ENCODE results near the gene PDSS2.
"Not testable (repeated sequence)": the region's sequence is repeated elsewhere in the genome, so short reads cannot be mapped to it uniquely, and the experiment has no call there.

The PDSS2 gene

DNA sequence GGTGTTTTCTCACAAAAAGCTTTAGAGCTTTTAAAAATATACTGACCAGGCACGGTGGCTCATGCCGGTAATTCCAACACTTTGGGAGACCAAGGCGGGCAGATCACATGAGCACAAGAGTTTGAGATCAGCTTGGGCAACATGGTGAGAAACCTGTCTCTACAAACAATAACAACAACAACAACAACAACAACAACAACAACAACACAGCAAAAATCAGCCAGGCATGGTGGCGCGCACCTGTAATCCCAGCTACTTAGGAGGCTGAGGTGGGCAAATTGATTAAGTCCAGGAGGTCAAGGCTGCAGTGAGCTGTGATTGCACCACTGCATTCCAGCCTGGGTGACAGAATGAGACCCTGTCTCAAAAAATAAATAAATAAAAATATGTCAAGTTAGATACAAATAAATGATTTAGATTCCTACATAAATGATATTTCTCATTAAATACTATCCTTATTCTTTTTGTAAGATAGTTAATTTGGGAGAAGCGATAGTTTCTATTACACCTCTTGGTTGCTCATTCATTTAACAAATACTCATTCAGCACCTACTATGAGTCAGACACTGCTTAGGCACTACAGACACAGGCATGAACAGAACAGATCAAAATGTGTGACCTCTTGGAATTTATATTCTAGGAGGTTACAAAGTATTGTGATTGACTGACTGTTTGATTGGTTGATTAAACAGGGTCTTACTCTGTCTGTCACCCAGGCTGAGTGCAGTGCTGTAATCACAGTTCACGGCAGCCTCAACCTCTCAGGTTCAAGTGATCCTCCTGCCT lies 260.5 kb downstream of the PDSS2 start:
- H3K4me3 Mint-ChIP-seq: no peak overlapping the region
- no peaks in the 10 kb centered on the region for H3K4me1 Mint-ChIP-seq
- H3K9me3 Mint-ChIP-seq: no peaks in the 10 kb centered on the region
- no peaks in the 10 kb centered on the region for H3K27me3 Mint-ChIP-seq
- no peak for ATAC-seq (replicated peaks; ENCODE audit: extremely low read depth, poor library complexity, severe bottlenecking)
- peaks cover 3% of the 10 kb centered on the region for H3K36me3 Mint-ChIP-seq (ENCODE audit: insufficient read depth)
- DNase-seq (ENCODE audit: low spot score in 2 of 2): no peak
- no peak overlapping the region for H3K27ac Mint-ChIP-seq (ENCODE audit: low read depth)

DNA sequence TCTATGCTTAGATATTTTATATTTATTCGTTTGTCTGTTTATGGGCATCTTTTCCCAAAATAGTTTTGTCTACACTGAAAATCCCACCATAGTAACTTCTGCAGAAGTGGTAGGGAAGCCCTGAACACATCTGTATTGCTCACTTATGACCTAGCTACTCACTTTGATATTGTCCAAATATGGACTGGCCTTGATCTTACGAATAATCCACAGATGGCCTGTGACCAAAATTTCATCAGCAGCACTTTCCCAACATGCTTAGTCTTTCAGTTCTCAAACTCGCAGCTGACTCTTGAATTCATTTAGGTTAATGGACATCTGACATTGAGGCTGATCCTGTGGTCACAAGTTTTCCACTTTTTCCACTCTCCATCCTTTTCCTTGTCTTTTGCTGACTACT lies 263.2 kb downstream of the PDSS2 start:
- Mint-ChIP-seq H3K9me3 (no peaks in the 10 kb centered on the region), H3K27me3 (no peaks in the 10 kb centered on the region), H3K36me3 (ENCODE audit: insufficient read depth) (peaks cover 5% of the 10 kb centered on the region), H3K4me3 (no peak overlapping the region), H3K27ac (ENCODE audit: low read depth) (no peak overlapping the region), H3K4me1 (no peaks in the 10 kb centered on the region)
- DNase-seq (ENCODE audit: low spot score in 2 of 2) (no peak), ATAC-seq (replicated peaks; ENCODE audit: extremely low read depth, poor library complexity, severe bottlenecking) (no peak)

DNA sequence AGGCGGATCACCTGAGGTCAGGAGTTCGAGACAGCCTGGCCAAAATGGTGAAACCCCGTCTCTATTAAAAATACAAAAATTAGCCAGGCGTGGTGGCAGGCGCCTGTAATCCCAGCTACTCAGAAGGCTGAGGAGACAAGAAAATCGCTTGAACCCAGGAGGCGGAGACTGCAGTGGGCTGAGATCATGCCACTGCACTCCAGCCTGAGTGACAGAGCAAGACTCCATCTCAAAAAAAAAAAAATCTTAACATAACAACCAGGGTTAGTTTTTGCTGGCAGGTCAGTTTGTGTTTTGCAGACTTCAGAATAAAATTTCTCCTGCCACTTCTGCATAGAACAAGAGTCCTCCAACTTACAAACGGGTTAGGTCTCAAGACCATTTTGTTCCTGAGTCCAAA lies 264.6 kb downstream of the PDSS2 start:
- DNase-seq (ENCODE audit: low spot score in 2 of 2); H3K4me1 Mint-ChIP-seq; H3K27me3 Mint-ChIP-seq; ATAC-seq (replicated peaks; ENCODE audit: extremely low read depth, poor library complexity, severe bottlenecking); H3K9me3 Mint-ChIP-seq; H3K4me3 Mint-ChIP-seq; H3K36me3 Mint-ChIP-seq (ENCODE audit: insufficient read depth); H3K27ac Mint-ChIP-seq (ENCODE audit: low read depth): not testable (repeated sequence)

DNA sequence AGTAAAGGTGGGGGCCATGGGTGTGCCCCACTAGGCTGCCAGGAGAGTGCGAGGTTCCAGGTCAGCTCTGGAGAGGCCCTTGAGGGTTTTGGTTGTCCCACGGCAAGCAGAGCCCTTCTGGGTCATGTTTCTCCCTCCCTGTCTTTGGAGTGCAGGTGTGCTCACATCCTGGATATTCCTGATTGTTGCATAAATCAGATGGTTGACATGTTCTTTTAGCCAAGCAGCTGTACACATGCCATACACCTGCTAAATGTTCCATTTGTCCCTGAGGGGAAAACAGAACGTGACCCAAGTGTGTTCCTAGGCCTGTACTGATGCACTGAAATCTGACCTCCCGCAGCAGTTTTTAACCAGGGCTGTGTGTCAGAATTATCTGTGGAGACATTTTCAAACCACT lies 266.5 kb downstream of the PDSS2 start:
- Mint-ChIP-seq H3K36me3 (ENCODE audit: insufficient read depth) (peaks cover 5% of the 10 kb centered on the region), H3K27me3 (no peaks in the 10 kb centered on the region), H3K27ac (ENCODE audit: low read depth) (no peak overlapping the region), H3K4me3 (no peak overlapping the region), H3K4me1 (no peaks in the 10 kb centered on the region), H3K9me3 (no peaks in the 10 kb centered on the region)
- DNase-seq (ENCODE audit: low spot score in 2 of 2): no peak
- no peak for ATAC-seq (replicated peaks; ENCODE audit: extremely low read depth, poor library complexity, severe bottlenecking)

DNA sequence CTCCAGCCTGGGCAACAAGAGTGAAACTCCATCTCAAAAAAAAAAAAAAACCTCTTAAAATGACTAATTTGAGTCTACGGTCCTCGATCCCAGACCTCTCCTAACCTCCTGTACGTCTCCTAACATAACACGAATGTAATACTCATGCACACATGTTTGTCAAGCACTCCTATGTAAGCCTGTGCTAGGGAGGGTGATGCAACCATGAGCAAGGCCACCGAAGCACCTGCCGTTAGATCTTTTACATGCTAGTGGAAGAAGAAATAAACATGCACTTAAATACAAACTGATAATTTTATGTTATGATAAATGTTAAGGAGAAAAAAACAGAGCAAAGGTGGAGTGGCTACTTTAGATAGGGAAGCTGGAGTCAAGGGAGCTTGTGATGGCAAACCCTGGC lies 271.7 kb downstream of the PDSS2 start:
- Mint-ChIP-seq H3K36me3 (ENCODE audit: insufficient read depth) (no peaks in the 10 kb centered on the region), H3K4me3 (no peak overlapping the region), H3K27ac (ENCODE audit: low read depth) (no peak overlapping the region), H3K27me3 (no peaks in the 10 kb centered on the region), H3K4me1 (no peaks in the 10 kb centered on the region), H3K9me3 (no peaks in the 10 kb centered on the region)
- no peak for DNase-seq (ENCODE audit: low spot score in 2 of 2)
- ATAC-seq (replicated peaks; ENCODE audit: extremely low read depth, poor library complexity, severe bottlenecking): no peak

DNA sequence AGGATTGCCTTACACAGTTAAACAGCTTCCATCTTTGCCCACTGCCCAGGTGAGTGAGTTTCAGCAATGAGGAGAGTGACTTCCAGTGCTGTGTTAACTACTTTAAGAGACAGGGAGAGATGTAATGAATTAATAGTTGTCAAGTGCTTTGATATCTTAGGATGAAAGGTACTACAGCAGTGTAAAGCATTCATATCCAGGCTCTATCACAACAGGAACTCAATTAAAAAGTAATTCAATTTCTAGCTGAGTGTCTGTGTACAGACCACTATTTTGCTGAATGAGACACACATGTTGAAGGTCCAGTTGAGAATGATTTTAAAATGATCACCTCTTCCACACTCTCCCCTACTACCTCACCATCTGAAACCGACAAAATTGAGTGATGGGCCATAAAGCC lies 273.3 kb downstream of the PDSS2 start:
- Mint-ChIP-seq H3K4me3 (no peak overlapping the region), H3K9me3 (no peaks in the 10 kb centered on the region), H3K4me1 (no peaks in the 10 kb centered on the region), H3K36me3 (ENCODE audit: insufficient read depth) (no peaks in the 10 kb centered on the region), H3K27ac (ENCODE audit: low read depth) (no peak overlapping the region), H3K27me3 (no peaks in the 10 kb centered on the region)
- ATAC-seq (replicated peaks; ENCODE audit: extremely low read depth, poor library complexity, severe bottlenecking): no peak
- no peak for DNase-seq (ENCODE audit: low spot score in 2 of 2)

DNA sequence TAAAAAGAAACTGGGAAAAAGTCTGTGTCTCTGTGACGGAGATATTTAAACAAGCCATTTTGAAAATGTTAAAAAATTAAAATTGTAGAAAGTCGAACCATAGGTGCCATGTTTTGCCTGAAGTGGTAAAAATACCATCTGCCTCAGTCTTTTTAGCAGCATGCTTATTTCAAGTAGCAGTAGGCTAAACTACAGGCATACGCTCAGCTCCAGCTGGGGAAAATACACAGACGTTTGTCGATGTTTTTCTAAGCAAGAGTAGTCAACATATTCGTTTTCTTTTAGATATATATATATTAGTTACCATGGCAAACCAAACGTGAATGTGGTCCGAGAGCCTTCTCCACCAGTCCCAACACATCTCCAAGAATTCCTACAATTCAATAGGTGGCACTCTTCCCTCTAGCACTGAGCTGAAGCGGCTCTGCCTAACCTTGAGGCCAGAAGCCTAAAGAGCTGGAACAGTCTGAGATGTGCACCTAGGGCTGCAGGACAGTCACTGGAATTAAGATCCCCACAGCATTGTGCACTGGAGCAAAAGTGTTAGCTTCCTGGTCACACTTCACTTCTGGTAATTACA lies 273.9 kb downstream of the PDSS2 start:
- no peaks in the 10 kb centered on the region for H3K27me3 Mint-ChIP-seq
- DNase-seq (ENCODE audit: low spot score in 2 of 2): no peak
- H3K27ac Mint-ChIP-seq (ENCODE audit: low read depth): no peak overlapping the region
- H3K9me3 Mint-ChIP-seq: no peaks in the 10 kb centered on the region
- H3K4me3 Mint-ChIP-seq: no peak overlapping the region
- H3K4me1 Mint-ChIP-seq: no peaks in the 10 kb centered on the region
- no peaks in the 10 kb centered on the region for H3K36me3 Mint-ChIP-seq (ENCODE audit: insufficient read depth)
- ATAC-seq (replicated peaks; ENCODE audit: extremely low read depth, poor library complexity, severe bottlenecking): no peak

DNA sequence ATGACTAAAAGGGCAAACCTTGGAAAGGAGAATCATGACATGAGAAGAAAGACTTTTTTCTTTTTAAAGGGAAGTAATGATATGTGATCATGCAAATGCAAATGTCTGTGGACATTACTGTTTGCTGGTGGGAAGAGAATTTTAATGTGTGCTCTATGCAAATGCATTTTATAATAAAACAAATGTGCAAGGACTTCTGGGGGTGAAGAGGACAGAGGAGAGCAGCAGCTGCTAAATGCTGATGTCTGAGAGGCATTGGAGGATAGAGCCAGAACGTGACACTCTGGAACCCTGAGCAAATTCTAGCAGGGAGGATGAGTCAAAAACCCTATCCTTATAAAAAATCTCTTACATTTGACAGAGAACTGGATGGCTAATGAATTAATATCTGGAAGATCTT lies 274.9 kb downstream of the PDSS2 start:
- DNase-seq (ENCODE audit: low spot score in 2 of 2) (no peak), ATAC-seq (replicated peaks; ENCODE audit: extremely low read depth, poor library complexity, severe bottlenecking) (no peak)
- no peak overlapping the region for H3K4me3 Mint-ChIP-seq
- peak overlapping the region; percentile 47 for H3K27ac Mint-ChIP-seq (ENCODE audit: low read depth)
- H3K4me1 Mint-ChIP-seq: no peaks in the 10 kb centered on the region
- no peaks in the 10 kb centered on the region for H3K27me3 Mint-ChIP-seq
- H3K9me3 Mint-ChIP-seq: no peaks in the 10 kb centered on the region
- no peaks in the 10 kb centered on the region for H3K36me3 Mint-ChIP-seq (ENCODE audit: insufficient read depth)

DNA sequence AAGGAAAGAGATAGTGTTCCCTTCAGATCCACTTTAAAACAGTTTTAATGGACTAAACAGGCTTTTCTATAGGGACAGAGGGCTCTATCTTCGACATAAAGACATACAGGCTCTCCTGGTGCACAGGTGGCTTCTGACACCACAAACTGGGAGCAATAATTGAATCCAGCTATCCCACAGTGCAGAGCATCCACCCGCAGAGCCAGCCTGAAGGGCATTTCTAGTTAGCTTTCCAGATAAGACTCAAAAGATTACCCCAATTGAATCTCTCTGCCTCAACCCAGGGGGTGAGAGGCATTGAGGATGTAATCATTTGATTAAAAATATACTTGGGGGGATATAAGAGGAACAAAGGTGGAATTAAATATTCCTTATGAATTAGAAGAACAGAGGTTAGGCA lies 279.3 kb downstream of the PDSS2 start:
- H3K36me3 Mint-ChIP-seq (ENCODE audit: insufficient read depth): no peaks in the 10 kb centered on the region
- no peak for ATAC-seq (replicated peaks; ENCODE audit: extremely low read depth, poor library complexity, severe bottlenecking)
- H3K9me3 Mint-ChIP-seq: no peaks in the 10 kb centered on the region
- no peak overlapping the region for H3K27ac Mint-ChIP-seq (ENCODE audit: low read depth)
- no peaks in the 10 kb centered on the region for H3K4me1 Mint-ChIP-seq
- DNase-seq (ENCODE audit: low spot score in 2 of 2): no peak
- H3K4me3 Mint-ChIP-seq: no peak overlapping the region
- no peaks in the 10 kb centered on the region for H3K27me3 Mint-ChIP-seq

DNA sequence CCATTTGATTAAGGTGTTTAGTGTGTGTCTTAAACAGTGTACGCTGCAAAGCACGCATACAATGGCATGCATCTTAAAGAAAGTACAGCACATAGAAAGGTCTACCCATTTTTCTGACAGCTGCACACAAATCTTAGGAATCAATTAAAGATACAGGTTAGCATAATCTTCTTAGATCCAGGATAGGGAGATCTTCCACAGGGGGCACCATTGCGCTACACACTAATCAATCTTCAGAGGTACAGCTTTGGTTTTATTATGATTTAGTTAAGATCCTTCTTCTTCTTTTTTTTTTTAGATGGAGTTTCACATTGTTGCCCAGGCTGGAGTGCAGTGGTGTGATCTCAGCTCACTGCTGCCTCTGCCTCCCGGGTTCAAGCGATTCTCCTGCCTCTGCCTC lies 280.4 kb downstream of the PDSS2 start:
- Mint-ChIP-seq H3K4me3 (no peak overlapping the region), H3K27ac (ENCODE audit: low read depth) (no peak overlapping the region), H3K27me3 (no peaks in the 10 kb centered on the region), H3K9me3 (no peaks in the 10 kb centered on the region), H3K36me3 (ENCODE audit: insufficient read depth) (no peaks in the 10 kb centered on the region), H3K4me1 (no peaks in the 10 kb centered on the region)
- no peak for DNase-seq (ENCODE audit: low spot score in 2 of 2)
- no peak for ATAC-seq (replicated peaks; ENCODE audit: extremely low read depth, poor library complexity, severe bottlenecking)

DNA sequence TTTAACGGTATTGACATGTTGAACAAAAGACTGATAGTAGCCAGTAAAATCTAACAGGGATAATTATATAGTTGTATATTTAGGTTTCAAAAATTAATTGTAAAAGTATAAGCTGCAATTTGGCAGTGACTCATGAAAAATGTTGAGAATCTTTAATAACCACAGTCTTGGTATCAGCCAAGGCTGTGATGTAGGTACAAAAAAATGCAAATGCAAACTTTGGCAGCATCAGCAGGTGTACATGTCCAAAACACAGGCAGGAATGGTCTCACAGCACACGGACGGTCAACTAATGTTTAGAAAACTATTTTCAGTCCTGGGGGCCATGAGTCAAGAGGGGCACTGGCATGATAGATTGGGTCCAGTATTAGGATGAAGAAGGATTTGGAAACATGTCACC lies 285.6 kb downstream of the PDSS2 start:
- no peaks in the 10 kb centered on the region for H3K9me3 Mint-ChIP-seq
- no peak overlapping the region for H3K4me3 Mint-ChIP-seq
- no peak overlapping the region for H3K27ac Mint-ChIP-seq (ENCODE audit: low read depth)
- DNase-seq (ENCODE audit: low spot score in 2 of 2): no peak
- ATAC-seq (replicated peaks; ENCODE audit: extremely low read depth, poor library complexity, severe bottlenecking): no peak
- H3K36me3 Mint-ChIP-seq (ENCODE audit: insufficient read depth): peaks cover 2% of the 10 kb centered on the region
- H3K4me1 Mint-ChIP-seq: no peaks in the 10 kb centered on the region
- no peaks in the 10 kb centered on the region for H3K27me3 Mint-ChIP-seq

DNA sequence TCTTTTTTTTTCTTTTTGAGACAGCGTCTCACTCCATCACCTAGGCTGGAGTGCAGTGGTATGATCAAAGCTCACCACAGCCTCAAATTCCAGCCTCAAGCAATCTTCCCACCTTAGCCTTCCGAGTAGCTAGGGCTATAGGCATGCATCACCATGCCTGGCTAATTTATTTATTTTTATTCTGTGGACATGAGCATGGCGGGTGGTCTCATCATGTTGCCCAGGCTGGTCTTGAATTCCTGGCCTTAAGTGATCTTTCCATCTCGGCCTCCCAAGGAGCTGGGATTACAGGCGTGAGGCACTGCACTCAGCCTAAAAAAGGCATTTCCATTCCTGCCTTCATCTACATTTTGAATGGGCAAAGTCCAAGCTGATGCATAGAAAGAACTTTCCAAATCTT lies 287.9 kb downstream of the PDSS2 start:
- no peaks in the 10 kb centered on the region for H3K27me3 Mint-ChIP-seq
- peaks cover 2% of the 10 kb centered on the region for H3K36me3 Mint-ChIP-seq (ENCODE audit: insufficient read depth)
- no peaks in the 10 kb centered on the region for H3K4me1 Mint-ChIP-seq
- H3K27ac Mint-ChIP-seq (ENCODE audit: low read depth): no peak overlapping the region
- ATAC-seq (replicated peaks; ENCODE audit: extremely low read depth, poor library complexity, severe bottlenecking) (no peak), DNase-seq (ENCODE audit: low spot score in 2 of 2) (no peak)
- no peaks in the 10 kb centered on the region for H3K9me3 Mint-ChIP-seq
- H3K4me3 Mint-ChIP-seq: no peak overlapping the region

DNA sequence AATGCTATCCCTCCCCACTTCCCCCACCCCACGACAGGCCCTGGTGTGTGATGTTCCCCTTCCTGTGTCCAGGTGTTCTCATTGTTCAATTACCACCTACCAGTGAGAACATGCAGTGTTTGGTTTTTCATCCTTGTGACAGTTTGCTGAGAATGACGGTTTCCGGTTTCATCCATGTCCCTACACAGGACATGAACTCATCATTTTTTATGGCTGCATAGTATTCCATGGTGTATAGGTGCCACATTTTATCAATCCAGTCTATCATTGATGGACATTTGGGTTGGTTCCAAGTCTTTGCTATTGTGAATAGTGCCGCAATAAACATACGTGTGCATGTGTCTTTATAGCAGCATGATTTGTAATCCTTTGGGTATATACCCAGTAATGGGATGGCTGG lies 295.1 kb downstream of the PDSS2 start:
- not testable (repeated sequence) for H3K4me3 Mint-ChIP-seq; ATAC-seq (replicated peaks; ENCODE audit: extremely low read depth, poor library complexity, severe bottlenecking); H3K27ac Mint-ChIP-seq (ENCODE audit: low read depth); DNase-seq (ENCODE audit: low spot score in 2 of 2); H3K27me3 Mint-ChIP-seq; H3K9me3 Mint-ChIP-seq; H3K36me3 Mint-ChIP-seq (ENCODE audit: insufficient read depth); H3K4me1 Mint-ChIP-seq
